MM.1S (cell line): ENCODE results near the gene MMRN2.
"Not testable (repeated sequence)": the region's sequence is repeated elsewhere in the genome, so short reads cannot be mapped to it uniquely, and the experiment has no call there.

ENCODE experiments used
- DNase-seq: peaks from one replicate; pipeline ENCODE4 v3.0.0-alpha.2; 2015
- H2AFZ ChIP-seq: fragments of 300-600 bp; sonication (generic); 2 replicates; pipeline ENCODE4 v1.6.0; 2016; ENCODE audit warnings: antibody characterized with exemption, low read length
- H3F3A ChIP-seq: fragments of 300-600 bp; sonication (generic); 2 replicates; pipeline ENCODE4 v1.6.1; 2016; ENCODE audit warnings: mild to moderate bottlenecking, antibody characterized with exemption, low read length, moderate library complexity, mixed read lengths; ENCODE audit not compliant: insufficient read depth
- H3K27ac ChIP-seq: fragments of 300-600 bp; sonication (generic); 2 replicates; pipeline ENCODE4 v1.5.1; 2016; ENCODE audit warnings: mild to moderate bottlenecking, low read length
- H3K27me3 ChIP-seq: fragments of 300-600 bp; sonication (generic); replicated peaks from 2 replicates; pipeline ENCODE4 v1.6.0; 2016; ENCODE audit warnings: low read length; ENCODE audit not compliant: insufficient read depth
- H3K36me3 ChIP-seq: fragments of 300-600 bp; sonication (generic); replicated peaks from 2 replicates; pipeline ENCODE4 v1.6.1; 2016; ENCODE audit warnings: mild to moderate bottlenecking, low read length, mixed read lengths; ENCODE audit not compliant: insufficient read depth
- H3K4me1 ChIP-seq: fragments of 300-600 bp; sonication (generic); 2 replicates; pipeline ENCODE4 v1.6.1; 2016; ENCODE audit warnings: low read length, mixed read lengths
- H3K4me2 ChIP-seq: fragments of 300-600 bp; sonication (generic); 2 replicates; pipeline ENCODE4 v1.6.0; 2016; ENCODE audit warnings: low read depth, low read length
- H3K4me3 ChIP-seq: fragments of 300-600 bp; sonication (generic); 2 replicates; pipeline ENCODE4 v1.5.1; 2016; ENCODE audit warnings: low read length, mixed read lengths
- H3K79me2 ChIP-seq: fragments of 300-600 bp; sonication (generic); 2 replicates; pipeline ENCODE4 v1.6.1; 2016; ENCODE audit warnings: mixed run types, low read length, mixed read lengths
- H3K9ac ChIP-seq: fragments of 300-600 bp; sonication (generic); 2 replicates; pipeline ENCODE4 v1.6.1; 2016; ENCODE audit warnings: low read length, mixed read lengths
- H3K9me2 ChIP-seq: fragments of 300-600 bp; sonication (generic); replicated peaks from 2 replicates; pipeline ENCODE4 v1.6.1; 2016; ENCODE audit warnings: mild to moderate bottlenecking, low read length, mixed read lengths; ENCODE audit not compliant: insufficient read depth
- H3K9me3 ChIP-seq: fragments of 300-600 bp; sonication (generic); replicated peaks from 2 replicates; pipeline ENCODE4 v1.6.1; 2016; ENCODE audit warnings: mild to moderate bottlenecking, low read length, mixed read lengths; ENCODE audit not compliant: insufficient read depth
- H4K20me1 ChIP-seq: fragments of 300-600 bp; sonication (generic); 2 replicates; pipeline ENCODE4 v1.6.1; 2016; ENCODE audit warnings: mild to moderate bottlenecking, low read length, moderate library complexity, mixed read lengths; ENCODE audit not compliant: insufficient read depth
- CTCF ChIP-seq: fragments of 300-600 bp; sonication (generic); IDR thresholded peaks from 2 replicates; pipeline ENCODE4 v1.5.1; 2016; ENCODE audit warnings: antibody characterized with exemption, low read length, mixed read lengths
- EZH2 ChIP-seq: fragments of 300-600 bp; sonication (generic); optimal IDR thresholded peaks from 2 replicates; pipeline ENCODE3; 2017; ENCODE audit warnings: low read depth, mild to moderate bottlenecking, antibody characterized with exemption, low read length, mixed read lengths
- EZH2phosphoT487 ChIP-seq: fragments of 300-600 bp; sonication (generic); IDR thresholded peaks from 2 replicates; pipeline ENCODE4 v1.6.1; 2018; ENCODE audit warnings: antibody characterized with exemption, low read length

MMRN2 gene

GRCh38 chr10:86981716-86982115 is 24.3 kb upstream of the MMRN2 start:
- Histone ChIP-seq H4K20me1 (no peaks in the 10 kb centered on the region), H3K9me3 (no peaks in the 10 kb centered on the region), H3K9me2 (no peaks in the 10 kb centered on the region), H3K36me3 (no peaks in the 10 kb centered on the region), H3F3A (no peaks in the 10 kb centered on the region), H3K27ac (no peak overlapping the region), H3K79me2 (no peaks in the 10 kb centered on the region), H3K4me3 (no peak overlapping the region), H3K4me1 (no peaks in the 10 kb centered on the region), H3K4me2 (no peak overlapping the region), H3K9ac (no peak overlapping the region), H3K27me3 (no peaks in the 10 kb centered on the region), H2AFZ (no peak overlapping the region)
- TF ChIP-seq CTCF (no peak), EZH2phosphoT487 (no peak), EZH2 (no peak)
- DNase-seq = no peak

GRCh38 chr10:86981020-86981419 is 23.6 kb upstream of the MMRN2 start:
- H3K27me3 ChIP-seq, H4K20me1 ChIP-seq, H3K9me2 ChIP-seq, H3K36me3 ChIP-seq, H3K4me1 ChIP-seq, H3F3A ChIP-seq, H3K79me2 ChIP-seq, H3K4me3 ChIP-seq, DNase-seq, H3K27ac ChIP-seq, H3K9me3 ChIP-seq, H2AFZ ChIP-seq, H3K9ac ChIP-seq, H3K4me2 ChIP-seq: not testable (repeated sequence)

GRCh38 chr10:86979977-86980448 is 22.6 kb upstream of the MMRN2 start:
- Histone ChIP-seq H2AFZ (no peak overlapping the region), H3K4me2 (no peak overlapping the region), H3K27me3 (no peaks in the 10 kb centered on the region), H3K36me3 (no peaks in the 10 kb centered on the region), H3F3A (no peaks in the 10 kb centered on the region), H3K4me3 (no peak overlapping the region), H3K9me2 (no peaks in the 10 kb centered on the region), H4K20me1 (no peaks in the 10 kb centered on the region), H3K4me1 (no peaks in the 10 kb centered on the region), H3K9ac (no peak overlapping the region), H3K79me2 (no peaks in the 10 kb centered on the region), H3K27ac (no peak overlapping the region), H3K9me3 (no peaks in the 10 kb centered on the region)
- TF ChIP-seq EZH2 = no peak
- no peak for TF ChIP-seq CTCF
- TF ChIP-seq EZH2phosphoT487 = no peak
- no peak for DNase-seq

DNA sequence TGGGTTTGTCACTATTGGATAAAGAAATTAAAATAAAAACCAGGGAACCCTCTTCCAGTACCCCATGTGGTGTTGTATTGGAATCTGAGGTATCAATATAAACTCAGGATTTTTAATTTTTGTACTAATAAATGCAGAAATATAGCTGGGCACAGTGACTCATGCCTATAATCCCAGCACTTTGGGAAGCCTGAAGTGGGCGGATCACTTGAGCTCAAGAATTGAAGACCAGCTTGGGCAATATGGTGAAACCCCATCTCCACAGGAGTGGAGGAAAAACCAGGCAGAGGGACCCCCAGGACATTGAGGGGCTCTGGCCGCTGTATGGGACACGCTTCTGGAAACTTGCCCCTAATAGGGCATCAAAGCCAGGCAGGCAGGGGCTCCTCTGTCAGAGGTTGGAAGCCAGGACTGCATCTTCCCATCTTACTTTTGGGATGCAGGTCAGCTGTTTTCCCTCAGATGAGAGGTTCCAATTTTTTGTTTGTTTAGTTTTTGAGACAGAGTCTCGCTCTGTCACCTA is 21.9 kb upstream of the MMRN2 start:
- H4K20me1 ChIP-seq = no peaks in the 10 kb centered on the region
- no peak for TF ChIP-seq EZH2phosphoT487
- TF ChIP-seq CTCF = no peak
- no peak for TF ChIP-seq EZH2
- DNase-seq = no peak
- no peaks in the 10 kb centered on the region for H3F3A ChIP-seq
- no peaks in the 10 kb centered on the region for H3K9me2 ChIP-seq
- no peak overlapping the region for H3K4me3 ChIP-seq
- no peaks in the 10 kb centered on the region for H3K79me2 ChIP-seq
- no peak overlapping the region for H3K27ac ChIP-seq
- H3K4me1 ChIP-seq = no peaks in the 10 kb centered on the region
- H3K27me3 ChIP-seq = no peaks in the 10 kb centered on the region
- no peak overlapping the region for H3K9ac ChIP-seq
- no peak overlapping the region for H3K4me2 ChIP-seq
- no peaks in the 10 kb centered on the region for H3K9me3 ChIP-seq
- no peaks in the 10 kb centered on the region for H3K36me3 ChIP-seq
- H2AFZ ChIP-seq = no peak overlapping the region

- H3F3A ChIP-seq, DNase-seq, H3K4me2 ChIP-seq, H2AFZ ChIP-seq, H3K9me2 ChIP-seq, H3K9ac ChIP-seq, H3K4me1 ChIP-seq, H3K9me3 ChIP-seq, H3K36me3 ChIP-seq, H3K79me2 ChIP-seq, H3K27me3 ChIP-seq, H3K4me3 ChIP-seq, H4K20me1 ChIP-seq, H3K27ac ChIP-seq: not testable (repeated sequence)
Measured at GRCh38 chr10:86978457-86978856, 21.0 kb upstream of the MMRN2 start.
